Panc1 (cell line): ENCODE measurements around the gene LHX3.

Source experiments
- POLR2AphosphoS5 ChIP-seq: IDR thresholded peaks from 2 replicates; pipeline ENCODE4 v1.6.1; 2012; ENCODE audit warnings: mild to moderate bottlenecking, low read depth, low read length, moderate library complexity
- SIN3A ChIP-seq: IDR thresholded peaks from 2 replicates; pipeline ENCODE4 v1.6.1; 2012; ENCODE audit warnings: low read depth, mild to moderate bottlenecking, low read length, moderate library complexity, borderline replicate concordance; ENCODE audit not compliant: insufficient read depth
- TCF7L2 ChIP-seq: IDR thresholded peaks from 2 replicates; pipeline ENCODE4 v1.6.1; 2011; ENCODE audit warnings: mild to moderate bottlenecking, low read depth, low read length, inconsistent platforms
- TF ChIP-seq, protein P1 (sequence below): fragments of 450-650 bp; IDR thresholded peaks from 2 replicates; pipeline ENCODE4 v1.5.1; 2017; ENCODE audit warnings: mild to moderate bottlenecking
- TF ChIP-seq, protein P2 (sequence below), 2 experiments: IDR thresholded peaks; 2 replicates each; pipeline ENCODE4 v1.6.1; 2011 to 2012; ENCODE audit warnings: low read depth in 2 of 2, control low read depth in 1 of 2, low read length in 1 of 2, mild to moderate bottlenecking in 1 of 2, moderate library complexity in 1 of 2; ENCODE audit not compliant: insufficient read depth in 1 of 2

DNA sequence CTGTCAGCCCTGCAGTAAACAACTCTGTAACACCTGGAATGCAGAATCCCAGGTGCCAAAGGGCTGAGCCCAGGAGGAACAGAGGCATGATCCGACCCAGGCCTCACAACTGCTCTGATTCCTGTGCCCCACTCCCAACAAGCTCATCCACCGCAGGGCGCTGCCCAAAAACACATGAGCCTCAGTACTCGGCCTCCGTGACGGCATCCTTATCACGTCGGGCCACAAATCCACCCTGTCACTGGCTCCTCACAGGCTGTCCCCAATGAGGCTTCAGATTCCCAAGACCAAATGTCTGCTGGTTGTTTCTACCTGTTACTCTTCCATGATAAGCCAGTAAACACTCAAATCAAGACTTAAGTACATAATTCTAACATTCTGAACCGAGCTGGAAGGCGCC is 25.4 kb upstream of the LHX3 start:
- TF ChIP-seq, protein P1, sequence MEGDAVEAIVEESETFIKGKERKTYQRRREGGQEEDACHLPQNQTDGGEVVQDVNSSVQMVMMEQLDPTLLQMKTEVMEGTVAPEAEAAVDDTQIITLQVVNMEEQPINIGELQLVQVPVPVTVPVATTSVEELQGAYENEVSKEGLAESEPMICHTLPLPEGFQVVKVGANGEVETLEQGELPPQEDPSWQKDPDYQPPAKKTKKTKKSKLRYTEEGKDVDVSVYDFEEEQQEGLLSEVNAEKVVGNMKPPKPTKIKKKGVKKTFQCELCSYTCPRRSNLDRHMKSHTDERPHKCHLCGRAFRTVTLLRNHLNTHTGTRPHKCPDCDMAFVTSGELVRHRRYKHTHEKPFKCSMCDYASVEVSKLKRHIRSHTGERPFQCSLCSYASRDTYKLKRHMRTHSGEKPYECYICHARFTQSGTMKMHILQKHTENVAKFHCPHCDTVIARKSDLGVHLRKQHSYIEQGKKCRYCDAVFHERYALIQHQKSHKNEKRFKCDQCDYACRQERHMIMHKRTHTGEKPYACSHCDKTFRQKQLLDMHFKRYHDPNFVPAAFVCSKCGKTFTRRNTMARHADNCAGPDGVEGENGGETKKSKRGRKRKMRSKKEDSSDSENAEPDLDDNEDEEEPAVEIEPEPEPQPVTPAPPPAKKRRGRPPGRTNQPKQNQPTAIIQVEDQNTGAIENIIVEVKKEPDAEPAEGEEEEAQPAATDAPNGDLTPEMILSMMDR: no peak
- TF ChIP-seq POLR2AphosphoS5 (no peak), SIN3A (no peak), TCF7L2 (no peak)
- TF ChIP-seq, protein P2, sequence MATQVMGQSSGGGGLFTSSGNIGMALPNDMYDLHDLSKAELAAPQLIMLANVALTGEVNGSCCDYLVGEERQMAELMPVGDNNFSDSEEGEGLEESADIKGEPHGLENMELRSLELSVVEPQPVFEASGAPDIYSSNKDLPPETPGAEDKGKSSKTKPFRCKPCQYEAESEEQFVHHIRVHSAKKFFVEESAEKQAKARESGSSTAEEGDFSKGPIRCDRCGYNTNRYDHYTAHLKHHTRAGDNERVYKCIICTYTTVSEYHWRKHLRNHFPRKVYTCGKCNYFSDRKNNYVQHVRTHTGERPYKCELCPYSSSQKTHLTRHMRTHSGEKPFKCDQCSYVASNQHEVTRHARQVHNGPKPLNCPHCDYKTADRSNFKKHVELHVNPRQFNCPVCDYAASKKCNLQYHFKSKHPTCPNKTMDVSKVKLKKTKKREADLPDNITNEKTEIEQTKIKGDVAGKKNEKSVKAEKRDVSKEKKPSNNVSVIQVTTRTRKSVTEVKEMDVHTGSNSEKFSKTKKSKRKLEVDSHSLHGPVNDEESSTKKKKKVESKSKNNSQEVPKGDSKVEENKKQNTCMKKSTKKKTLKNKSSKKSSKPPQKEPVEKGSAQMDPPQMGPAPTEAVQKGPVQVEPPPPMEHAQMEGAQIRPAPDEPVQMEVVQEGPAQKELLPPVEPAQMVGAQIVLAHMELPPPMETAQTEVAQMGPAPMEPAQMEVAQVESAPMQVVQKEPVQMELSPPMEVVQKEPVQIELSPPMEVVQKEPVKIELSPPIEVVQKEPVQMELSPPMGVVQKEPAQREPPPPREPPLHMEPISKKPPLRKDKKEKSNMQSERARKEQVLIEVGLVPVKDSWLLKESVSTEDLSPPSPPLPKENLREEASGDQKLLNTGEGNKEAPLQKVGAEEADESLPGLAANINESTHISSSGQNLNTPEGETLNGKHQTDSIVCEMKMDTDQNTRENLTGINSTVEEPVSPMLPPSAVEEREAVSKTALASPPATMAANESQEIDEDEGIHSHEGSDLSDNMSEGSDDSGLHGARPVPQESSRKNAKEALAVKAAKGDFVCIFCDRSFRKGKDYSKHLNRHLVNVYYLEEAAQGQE (IDR thresholded peaks at IDR 0.05; ENCODE audit: insufficient read depth in 1 of 2, low read depth in 2 of 2, low read length in 1 of 2): no peak
